NOMO-1 treated with DMSO at 0.1 percent for 48 hours (cell line): Measurements from ENCODE around the gene ATP8A2.
A peak's percentile ranks its signal among the peaks of the same experiment; 100 is the strongest.
"Not testable (repeated sequence)": the region's sequence is repeated elsewhere in the genome, so short reads cannot be mapped to it uniquely, and the experiment has no call there.

Experiments used
- DNase-seq: peaks from one replicate; lab custom pipeline; 2025; ENCODE audit not compliant: unreplicated experiment; lab: John Stamatoyannopoulos, UW

Gene ATP8A2

DNA sequence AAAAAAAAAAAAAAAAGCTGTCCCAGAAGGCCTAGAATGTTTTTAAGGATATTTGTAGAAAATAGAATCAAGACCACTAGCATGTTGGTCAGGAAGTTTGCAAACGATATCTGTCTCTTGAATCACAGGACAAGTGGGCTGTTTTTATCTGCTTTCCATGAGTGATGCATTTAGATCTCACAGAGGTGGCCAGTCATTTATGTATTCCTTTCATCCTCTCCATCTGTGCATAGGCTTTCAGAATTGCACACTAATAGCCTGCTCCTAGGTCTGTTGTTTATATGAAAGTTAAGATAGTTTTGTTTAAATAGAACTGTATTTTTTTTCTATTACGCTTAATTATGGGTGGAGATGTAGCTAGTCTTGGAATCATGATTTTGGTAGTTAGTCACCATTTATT lies 390.5 kb downstream of the ATP8A2 start:
- no peak for DNase-seq

DNA sequence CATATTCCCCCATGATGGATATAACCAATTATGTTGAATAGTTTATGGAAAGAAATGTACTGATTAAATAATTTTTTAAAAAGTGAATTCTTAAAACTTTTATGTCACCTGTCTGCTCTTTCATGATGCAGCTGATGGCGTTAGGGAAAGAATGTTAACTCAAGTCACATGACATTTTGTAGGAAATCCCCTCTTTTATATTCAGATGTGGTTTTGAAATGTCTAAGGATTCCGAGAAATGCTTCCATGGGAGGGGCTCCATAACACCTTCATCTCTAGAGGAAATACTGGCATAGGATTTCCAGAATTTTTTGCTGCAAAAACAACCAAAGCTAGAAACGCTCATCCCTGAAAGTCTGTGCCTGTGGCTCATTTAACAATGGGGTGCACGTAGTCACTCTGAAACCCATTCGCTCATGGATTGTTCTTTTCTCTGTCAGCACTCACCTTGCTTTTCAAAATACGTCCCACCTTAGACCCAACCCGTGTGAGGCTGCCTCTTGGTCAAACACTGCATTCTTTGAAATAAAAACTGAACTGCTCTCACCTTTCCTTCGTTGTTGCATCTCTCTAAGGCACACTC lies 391.1 kb downstream of the ATP8A2 start:
- no peak for DNase-seq

DNA sequence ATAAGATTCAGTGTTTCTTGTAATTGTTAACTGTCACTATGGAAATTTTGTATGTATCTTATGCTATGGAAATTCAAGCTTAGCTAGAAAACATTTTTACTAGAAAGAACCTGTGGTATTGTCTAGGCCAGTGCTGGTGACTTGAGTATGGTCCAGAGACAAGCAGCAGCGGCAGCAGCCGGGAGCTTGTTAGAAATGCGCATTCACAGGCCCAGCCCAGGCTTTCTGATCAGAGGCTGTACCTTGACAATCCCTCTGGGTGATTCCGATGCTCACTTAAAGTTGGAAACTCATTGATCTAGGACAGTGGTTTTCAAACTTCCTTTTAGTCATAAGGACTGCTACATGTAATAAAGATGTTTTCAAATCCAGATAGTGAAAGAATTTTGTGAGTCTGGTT lies 392.6 kb downstream of the ATP8A2 start:
- DNase-seq = no peak

DNA sequence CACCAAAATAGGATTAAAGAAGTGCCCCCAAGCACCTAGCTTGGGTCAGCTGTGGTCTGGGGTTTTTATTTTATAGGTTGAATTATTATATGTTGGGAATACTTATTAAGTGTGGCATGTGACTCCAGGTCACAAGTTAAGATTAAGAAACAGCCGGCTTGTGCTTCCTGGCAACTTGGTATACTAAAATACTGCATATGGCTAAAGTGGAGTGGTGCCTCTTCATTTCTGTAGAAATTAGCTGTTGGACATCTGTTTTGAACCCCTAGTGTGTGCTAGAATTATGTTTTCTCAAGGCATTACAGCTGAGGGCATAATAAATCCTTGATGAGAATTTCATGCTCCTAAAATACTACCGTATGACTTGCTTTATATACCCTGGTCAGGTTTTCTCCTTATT lies 393.5 kb downstream of the ATP8A2 start:
- no peak for DNase-seq

DNA sequence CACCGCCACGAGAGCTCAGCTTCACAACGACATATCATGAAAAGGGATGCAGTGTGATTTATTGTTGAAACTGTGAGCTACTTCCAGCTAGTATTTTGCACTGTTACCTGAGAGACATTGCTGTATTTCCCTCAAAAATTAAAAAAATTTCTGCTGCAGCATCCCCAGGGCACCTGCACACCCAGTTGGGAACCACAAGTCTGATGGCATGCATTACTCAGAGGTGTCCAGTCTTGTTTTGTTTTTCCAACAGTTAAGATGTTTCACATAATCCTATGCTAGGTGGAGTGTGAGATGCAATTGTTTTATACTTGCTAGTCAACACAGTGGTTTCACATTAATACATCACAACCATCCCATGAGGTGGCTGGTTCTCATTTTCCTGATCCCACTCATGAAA lies 394.8 kb downstream of the ATP8A2 start:
- DNase-seq = no peak

DNA sequence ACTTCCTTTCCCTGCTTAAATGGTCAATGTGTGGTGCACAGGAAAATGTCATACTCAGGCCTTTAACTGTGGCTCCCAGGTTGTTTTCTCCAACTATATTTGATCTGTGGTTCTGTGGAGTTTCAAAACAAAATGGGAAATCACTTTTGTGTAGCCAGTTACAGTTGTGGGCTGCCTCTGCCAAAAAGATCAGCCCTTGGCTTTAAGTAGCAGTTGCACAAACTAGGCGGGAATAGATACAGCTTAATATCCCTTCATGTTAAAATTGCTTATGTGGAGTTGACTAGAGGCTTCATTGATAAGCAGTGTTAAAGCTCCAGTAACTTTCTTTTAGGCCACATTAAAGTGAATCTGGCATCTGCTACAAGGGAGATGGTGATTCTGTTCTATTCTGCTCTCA lies 395.2 kb downstream of the ATP8A2 start:
- no peak for DNase-seq

DNA sequence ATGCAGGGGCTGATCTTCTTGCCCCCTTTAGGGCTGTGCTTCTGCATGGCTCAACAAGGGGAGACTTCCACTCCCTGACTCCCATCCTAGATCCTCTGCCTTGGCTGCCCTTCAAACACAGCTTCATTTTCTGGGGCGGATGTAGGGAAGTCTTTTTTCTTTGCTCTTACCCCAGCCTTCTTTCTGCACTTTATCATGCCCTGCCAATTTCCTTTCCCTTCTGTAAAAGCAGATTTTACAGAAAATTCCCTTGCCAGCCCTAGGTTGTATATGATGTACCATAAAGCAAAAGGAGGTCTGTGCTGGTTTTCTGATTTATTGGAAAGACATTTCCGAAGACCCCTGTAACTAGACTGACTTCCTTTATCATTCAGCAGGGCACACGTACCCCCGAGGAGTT lies 396.6 kb downstream of the ATP8A2 start:
- DNase-seq = no peak

DNA sequence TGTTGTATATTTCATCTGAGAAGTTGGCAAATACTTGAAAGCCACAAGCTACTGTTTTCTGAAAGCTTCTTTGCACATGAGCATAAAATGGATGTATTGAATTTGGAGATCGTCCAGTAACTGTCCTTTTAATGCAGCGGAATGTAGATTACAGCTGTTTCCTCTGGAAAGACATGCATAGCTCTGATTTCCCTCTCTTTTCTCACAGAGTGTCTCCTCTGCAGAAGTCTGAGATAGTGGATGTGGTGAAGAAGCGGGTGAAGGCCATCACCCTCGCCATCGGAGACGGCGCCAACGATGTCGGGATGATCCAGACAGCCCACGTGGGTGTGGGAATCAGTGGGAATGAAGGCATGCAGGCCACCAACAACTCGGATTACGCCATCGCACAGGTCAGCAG lies 397.1 kb downstream of the ATP8A2 start:
- no peak for DNase-seq

DNA sequence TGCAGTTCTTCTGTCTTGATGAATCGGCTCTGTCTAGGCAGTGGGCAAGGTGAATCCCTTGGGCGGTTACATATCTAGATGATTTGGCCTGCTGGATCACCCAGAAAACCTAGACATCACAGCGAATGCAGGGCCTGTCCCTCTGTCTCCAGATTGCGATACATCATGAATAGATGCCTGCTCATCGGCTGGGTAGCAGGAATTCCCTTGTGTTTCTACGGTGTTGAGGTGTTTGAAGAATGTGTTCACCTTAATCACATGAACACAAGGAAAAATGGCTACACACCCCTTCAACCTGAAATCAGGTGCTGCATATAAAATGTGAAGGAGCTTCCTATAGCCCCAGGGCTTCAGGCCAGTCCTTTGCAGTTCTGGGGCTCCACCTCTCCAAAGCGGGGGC lies 398.8 kb downstream of the ATP8A2 start:
- no peak for DNase-seq

DNA sequence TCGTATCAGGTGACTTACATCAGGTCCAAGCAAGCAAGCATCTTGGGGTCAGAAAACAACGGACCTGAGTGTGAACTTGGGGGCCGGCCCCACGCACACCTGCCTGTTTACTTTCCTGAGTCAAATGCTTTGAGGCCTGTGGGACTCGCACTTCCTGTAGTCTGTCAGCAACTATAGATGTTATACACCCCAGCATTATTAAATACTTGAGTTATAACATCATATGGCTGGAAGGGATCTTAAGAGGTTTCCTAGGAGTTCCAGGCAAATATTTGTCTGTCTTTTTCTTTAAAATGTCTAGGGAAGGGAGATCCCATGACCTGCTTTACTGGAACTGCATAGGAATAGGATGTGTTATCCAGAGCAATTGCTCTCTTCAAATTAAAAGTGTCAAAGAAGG lies 399.4 kb downstream of the ATP8A2 start:
- no peak for DNase-seq

DNA sequence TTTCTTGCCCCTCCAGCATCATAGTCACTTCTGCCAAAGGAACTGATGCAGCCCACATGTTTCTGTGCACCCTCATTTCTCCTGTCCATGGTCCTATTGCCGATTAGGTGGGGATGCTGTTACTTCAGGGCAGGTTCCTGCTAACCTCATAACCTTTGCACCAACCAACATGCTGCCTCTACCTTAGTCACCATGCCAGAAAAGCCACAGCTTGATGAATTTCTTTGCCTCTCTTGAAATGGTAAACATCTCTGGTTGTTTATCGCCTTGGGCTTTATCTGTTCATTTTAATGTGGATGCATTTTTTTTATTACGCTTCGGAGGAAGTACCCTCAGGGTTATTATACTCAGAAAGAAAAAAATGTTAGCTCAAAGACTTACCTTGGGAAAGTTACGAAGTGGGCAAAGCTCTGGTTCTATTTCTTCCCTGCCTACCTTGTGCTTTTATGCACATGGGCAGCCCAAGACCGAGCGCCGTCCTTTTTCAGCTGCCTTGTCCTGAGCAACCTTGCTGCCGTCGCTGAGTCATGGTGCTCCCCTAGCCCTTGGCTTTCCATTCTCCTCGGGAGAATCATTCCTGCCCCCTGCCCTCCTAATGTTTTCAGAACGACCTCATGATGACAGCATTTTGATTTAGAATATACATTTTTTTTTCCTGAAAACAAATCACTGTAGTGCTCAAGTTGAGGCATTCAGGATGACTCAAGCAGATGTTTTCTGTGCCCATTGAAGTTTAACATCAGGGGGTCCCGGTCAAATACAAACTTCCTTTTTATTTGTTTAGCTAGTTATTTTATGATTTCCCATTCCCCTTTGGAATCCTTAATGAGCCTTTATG lies 400.1 kb downstream of the ATP8A2 start:
- no peak for DNase-seq

DNA sequence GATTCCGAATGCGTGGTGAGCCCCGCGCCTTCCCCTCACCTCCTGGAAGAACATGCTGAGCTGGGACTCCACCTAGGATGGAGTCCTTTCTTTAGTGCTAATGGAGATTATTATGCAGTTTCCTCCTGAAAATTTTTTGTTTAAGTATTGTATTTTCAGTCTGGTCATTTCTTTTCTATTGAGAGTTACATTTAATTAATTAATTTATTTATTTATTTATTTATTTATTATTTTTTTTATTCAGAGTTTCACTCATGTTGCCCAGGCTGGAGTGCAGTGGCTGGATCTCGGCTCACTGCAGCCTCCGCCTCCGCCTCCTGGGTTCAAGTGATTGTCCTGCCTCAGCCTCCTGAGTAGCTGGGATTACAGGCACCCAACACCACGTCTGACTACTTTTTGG lies 400.8 kb downstream of the ATP8A2 start:
- DNase-seq = not testable (repeated sequence)

DNA sequence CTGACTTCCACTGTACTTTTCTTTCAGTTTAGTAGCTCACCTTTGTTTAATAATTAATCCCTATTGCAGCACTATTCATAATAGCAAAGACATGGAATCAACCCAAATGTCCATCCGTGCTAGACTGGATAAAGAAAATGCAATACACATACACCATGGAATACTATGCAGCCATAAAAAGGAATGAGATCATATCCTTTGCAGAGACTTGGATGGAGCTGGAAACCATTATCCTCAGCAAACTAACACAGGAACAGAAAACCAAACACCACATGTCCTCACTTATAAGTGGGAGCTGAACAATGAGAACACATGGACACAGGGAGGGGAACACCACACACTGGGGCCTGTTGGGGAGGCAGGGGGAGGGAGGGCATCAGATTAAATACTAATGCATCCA lies 402.3 kb downstream of the ATP8A2 start:
- DNase-seq = not testable (repeated sequence)

DNA sequence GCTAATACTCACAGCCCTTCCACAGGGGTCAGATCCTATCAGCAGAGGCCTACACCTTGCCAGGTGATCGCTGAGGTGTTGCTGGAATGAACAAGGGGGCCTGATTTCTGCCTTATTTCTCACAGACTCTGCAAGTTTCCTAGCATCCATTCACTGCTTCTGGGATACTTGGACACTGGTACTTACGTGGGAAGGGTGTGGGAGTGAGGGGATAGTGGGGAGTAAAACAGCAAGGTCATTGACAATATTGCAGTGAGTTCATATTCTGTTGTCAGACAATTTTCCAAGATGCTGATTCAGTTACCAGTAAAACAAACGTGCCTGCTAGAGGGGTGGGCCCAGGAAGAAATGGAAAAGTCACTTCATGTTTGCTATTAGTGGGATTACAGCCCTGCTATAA lies 403.5 kb downstream of the ATP8A2 start:
- DNase-seq = no peak

DNA sequence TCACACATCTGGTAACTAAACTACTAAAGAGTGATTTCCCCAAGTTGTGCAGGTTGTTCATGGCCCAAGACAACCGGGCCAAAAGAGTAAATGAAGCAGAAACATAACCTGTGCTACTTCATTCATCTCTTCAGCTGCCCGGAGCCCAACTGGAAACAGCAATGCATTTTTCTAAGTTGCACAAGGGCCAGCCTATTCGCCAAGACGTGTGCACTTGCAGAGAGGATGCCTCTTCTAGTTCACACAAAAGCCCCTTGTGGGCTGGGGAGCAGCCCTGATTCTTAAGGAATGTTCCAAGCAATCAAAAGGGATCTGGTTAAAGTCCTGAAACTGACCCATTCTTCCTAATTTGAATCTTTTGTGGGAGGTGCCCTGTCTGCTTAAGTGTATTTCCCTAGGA lies 404.2 kb downstream of the ATP8A2 start:
- DNase-seq = no peak

DNA sequence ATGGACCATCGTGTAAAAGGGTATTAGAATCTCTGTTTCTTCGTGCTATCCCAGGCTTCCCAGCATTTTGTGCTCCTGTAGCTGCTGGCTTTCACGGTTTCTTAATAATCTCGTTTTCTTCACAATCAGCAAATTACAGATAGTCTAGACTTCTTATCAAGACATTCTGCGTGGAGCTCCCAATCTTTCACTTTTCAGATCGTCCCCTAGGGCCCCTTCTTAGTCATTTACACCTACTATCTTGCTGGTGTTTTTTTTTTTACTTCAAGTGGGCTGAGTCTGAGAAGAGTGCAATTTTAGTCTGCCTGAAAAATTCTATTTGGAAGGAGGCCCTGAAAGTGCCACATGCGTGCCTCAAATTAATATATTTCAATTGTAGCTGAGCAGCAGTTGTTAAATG lies 404.9 kb downstream of the ATP8A2 start:
- no peak for DNase-seq

DNA sequence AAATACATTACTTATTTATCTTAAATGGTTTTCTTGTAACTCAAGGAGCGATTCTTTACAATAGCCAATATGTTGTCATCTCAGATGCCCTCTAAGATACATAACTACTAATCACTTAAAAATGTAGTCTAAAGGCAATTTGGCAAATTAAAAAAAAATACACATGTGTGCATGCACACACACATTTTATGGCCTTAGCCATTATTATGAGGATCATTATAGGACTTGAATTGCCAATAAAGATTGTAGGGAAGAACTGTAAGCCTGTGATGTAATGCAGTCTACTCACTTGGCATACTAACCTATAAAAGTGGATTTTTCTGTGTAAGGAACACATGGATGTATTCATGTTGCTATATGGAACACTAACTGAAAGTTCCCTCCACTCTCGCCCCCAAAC lies 405.7 kb downstream of the ATP8A2 start:
- no peak for DNase-seq

DNA sequence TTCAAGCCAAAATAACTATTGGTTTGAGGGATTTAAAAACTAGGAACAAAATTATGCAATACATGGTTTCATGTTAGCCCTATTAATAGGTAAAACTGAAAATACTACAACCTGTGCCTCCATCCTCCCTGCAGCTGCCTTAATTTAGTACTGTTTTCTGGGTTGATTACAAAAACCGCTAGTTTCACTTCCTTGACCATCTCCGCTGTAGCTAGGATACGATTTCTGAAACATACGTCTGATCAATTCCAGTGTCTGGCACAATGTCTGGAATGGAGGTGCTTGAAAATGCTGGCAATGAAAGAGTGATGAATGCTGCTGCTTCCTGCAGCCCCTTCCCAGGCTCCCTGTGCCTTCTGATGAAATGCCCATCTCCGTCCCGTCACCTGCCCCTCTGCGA lies 406.6 kb downstream of the ATP8A2 start:
- DNase-seq = peak; percentile 88

DNA sequence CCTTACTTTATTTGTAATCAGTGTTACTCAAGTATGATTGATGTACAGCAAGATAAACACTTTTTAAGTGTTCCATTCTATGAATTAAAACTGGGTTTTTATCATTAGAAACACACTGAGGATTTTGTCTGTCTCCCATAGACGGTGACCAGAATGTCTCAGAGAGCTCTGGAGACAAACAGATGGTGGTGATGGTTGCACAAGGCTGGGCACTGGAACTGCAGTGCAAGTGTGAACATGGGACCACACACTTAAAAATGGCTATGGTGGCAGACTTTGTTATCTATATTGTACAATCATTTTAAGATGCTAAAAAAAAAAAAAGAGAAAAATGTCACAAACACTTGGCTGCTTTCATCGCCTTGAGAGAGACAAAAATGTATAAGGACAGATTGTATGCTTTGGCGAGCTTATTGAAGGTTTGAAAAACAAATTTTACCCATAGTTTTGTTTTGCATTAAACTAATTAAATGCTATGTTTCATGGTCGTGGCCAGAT lies 407.1 kb downstream of the ATP8A2 start:
- DNase-seq = no peak

DNA sequence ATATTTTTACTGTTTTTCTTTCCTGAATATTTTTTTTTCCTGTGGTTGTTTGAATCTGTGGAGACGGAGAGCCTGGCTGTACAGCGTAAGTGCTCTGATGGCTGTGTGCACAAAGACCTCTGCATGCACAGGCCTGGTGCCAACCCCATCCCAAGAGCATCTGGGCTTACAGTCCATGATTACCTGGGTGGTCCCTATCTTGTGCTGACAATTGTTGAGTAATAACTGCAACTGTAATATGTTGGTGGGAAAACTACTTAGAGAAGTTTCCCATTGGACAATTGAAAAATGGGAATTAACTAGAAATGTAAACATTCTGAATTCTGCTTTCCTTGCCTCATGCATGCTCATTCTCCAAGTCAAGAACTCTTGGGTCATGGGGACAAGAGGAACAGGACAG lies 411.3 kb downstream of the ATP8A2 start:
- DNase-seq = no peak

DNA sequence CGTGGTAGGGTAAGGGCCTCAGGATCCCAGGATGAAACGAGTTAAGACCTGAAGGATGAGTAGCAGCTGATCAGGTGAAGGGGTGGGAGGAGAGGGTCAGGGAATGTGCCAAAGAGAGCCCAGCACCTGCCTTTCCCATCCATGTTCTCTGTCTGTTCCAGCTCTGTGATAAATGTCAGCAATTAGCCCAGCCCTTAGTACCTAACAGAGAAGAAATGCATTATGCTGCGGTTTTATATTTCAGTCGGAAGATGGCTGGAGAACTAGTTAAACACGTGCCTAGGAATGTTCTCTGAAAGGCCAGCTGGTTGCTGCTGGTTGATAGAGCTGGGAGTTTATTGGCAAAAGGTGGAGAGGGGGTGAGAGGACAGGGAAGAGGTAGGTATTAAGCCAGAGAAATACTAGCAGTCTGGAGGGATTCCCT lies 411.8 kb downstream of the ATP8A2 start:
- DNase-seq = no peak

DNA sequence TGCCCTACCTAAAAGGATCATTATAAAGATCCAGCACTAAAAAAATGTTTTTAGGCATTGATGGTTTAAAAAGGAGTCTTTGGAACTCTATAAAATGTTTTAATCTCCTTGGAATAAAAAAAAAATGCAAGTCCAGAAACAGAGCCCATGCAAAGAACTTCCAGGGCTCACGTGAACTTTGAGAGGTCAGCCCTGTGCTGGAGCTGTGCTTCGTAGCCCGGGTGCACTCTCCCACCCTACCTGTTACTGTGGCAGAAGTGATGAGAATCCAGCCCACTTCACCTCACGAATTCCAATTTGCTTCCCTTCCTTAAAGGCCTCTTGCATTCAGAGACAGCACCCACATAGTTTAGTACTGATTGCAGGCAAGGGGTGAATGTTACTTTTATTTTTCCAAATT lies 412.3 kb downstream of the ATP8A2 start:
- no peak for DNase-seq

DNA sequence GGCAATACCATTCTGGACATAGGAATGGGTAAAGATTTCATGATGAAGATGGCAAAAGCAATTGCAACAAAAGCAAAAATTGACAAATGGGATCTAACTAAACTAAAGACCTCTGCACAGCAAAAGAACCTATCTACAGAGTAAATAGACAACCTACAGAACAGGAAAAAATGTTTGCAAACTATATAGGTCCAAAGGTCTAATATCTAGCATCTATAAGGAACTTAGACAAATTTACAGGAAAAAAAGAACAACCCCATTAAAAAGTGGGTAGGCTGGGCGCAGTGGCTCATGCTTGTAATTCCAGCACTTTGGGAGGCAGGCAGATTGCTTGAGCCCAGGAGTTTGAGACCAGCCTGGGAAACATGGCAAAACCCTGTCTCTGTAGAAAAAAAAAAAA lies 418.4 kb downstream of the ATP8A2 start:
- not testable (repeated sequence) for DNase-seq
